RWPE2 (cell line): ENCODE data around the gene EPN1.

ENCODE experiments used
- ATAC-seq: fragments of 200-7000 bp; cut with Tn5 transposase; 3 replicates; pipeline ENCODE4 v1.9.1; 2021; ENCODE audit warnings: low read depth
- DNase-seq: peaks from one replicate; pipeline ENCODE4 v3.0.0-alpha.2; 2020; ENCODE audit warnings: low spot score
- H3K27ac ChIP-seq: fragments of 450-650 bp; 2 replicates; pipeline ENCODE4 v1.5.1; 2017; ENCODE audit warnings: mild to moderate bottlenecking; ENCODE audit not compliant: poor library complexity, severe bottlenecking
- H3K27me3 ChIP-seq: fragments of 250-450 bp; sonication (Bioruptor Pico); 2 replicates; pipeline ENCODE4 v1.5.1; 2021; ENCODE audit warnings: mild to moderate bottlenecking, moderate library complexity; ENCODE audit not compliant: insufficient read depth, poor library complexity, severe bottlenecking
- H3K36me3 ChIP-seq: fragments of 250-450 bp; sonication (Bioruptor Pico); 2 replicates; pipeline ENCODE4 v1.5.1; 2020; ENCODE audit warnings: low read depth, mild to moderate bottlenecking, moderate library complexity
- H3K4me1 ChIP-seq: fragments of 250-450 bp; sonication (Bioruptor Pico); 2 replicates; pipeline ENCODE4 v1.5.1; 2021; ENCODE audit warnings: mild to moderate bottlenecking, moderate library complexity; ENCODE audit not compliant: insufficient read depth, poor library complexity, severe bottlenecking
- H3K4me3 ChIP-seq: fragments of 250-450 bp; sonication (Bioruptor Pico); 2 replicates; pipeline ENCODE4 v1.5.1; 2021; ENCODE audit warnings: mild to moderate bottlenecking, moderate library complexity; ENCODE audit not compliant: severe bottlenecking
- H3K9me3 ChIP-seq: fragments of 250-450 bp; sonication (Bioruptor Pico); 2 replicates; pipeline ENCODE4 v1.5.1; 2021; ENCODE audit warnings: mild to moderate bottlenecking, moderate library complexity; ENCODE audit not compliant: severe bottlenecking
- CTCF ChIP-seq: fragments of 450-650 bp; IDR thresholded peaks from one replicate; pipeline ENCODE4 v1.5.1; 2017; ENCODE audit warnings: mild to moderate bottlenecking, moderate library complexity; ENCODE audit not compliant: poor library complexity, severe bottlenecking

EPN1 gene

GRCh38 chr19:55667511-55667910 is 7.5 kb upstream of the EPN1 start:
- H3K27ac ChIP-seq, result no peak overlapping the region
- peaks cover 83% of the 10 kb centered on the region for H3K36me3 ChIP-seq
- DNase-seq, result no peak
- no peaks in the 10 kb centered on the region for H3K4me1 ChIP-seq
- no peaks in the 10 kb centered on the region for H3K9me3 ChIP-seq
- ATAC-seq, result no peak
- H3K27me3 ChIP-seq, result no peaks in the 10 kb centered on the region
- no peak overlapping the region for H3K4me3 ChIP-seq
- no peak for TF ChIP-seq CTCF

- peak; percentile 56; the same call in 2 of the 3 replicates for ATAC-seq
- no peaks in the 10 kb centered on the region for H3K4me1 ChIP-seq
These were observed 7.1 kb upstream of the EPN1 start for GRCh38 chr19:55667958-55668357.

GRCh38 chr19:55668603-55669348 is 6.2 kb upstream of the EPN1 start:
- H3K4me1 ChIP-seq, result no peaks in the 10 kb centered on the region
- no peaks in the 10 kb centered on the region for H3K9me3 ChIP-seq
- H3K4me3 ChIP-seq, result no peak overlapping the region
- H3K36me3 ChIP-seq, result peaks cover 83% of the 10 kb centered on the region
- TF ChIP-seq CTCF, result no peak
- H3K27me3 ChIP-seq, result no peaks in the 10 kb centered on the region
- H3K27ac ChIP-seq, result no peak overlapping the region
- DNase-seq (no peak), ATAC-seq (no peak)

More at GRCh38 chr19:55667958-55668357, 7.1 kb upstream of the EPN1 start:
- Histone ChIP-seq H3K36me3 (peaks cover 83% of the 10 kb centered on the region), H3K27ac (no peak overlapping the region), H3K4me3 (no peak overlapping the region), H3K27me3 (no peaks in the 10 kb centered on the region), H3K9me3 (no peaks in the 10 kb centered on the region)
- TF ChIP-seq CTCF, result no peak
- DNase-seq, result no peak

- TF ChIP-seq CTCF, result no peak
- H3K27ac ChIP-seq, result no peak overlapping the region
- DNase-seq (no peak), ATAC-seq (no peak)
- no peaks in the 10 kb centered on the region for H3K4me1 ChIP-seq
- no peaks in the 10 kb centered on the region for H3K27me3 ChIP-seq
- no peak overlapping the region for H3K4me3 ChIP-seq
- H3K9me3 ChIP-seq, result no peaks in the 10 kb centered on the region
- peaks cover 80% of the 10 kb centered on the region for H3K36me3 ChIP-seq
These were observed 5.4 kb upstream of the EPN1 start for GRCh38 chr19:55669418-55670279.
